Activated B cell treated with CpG ODN at 0.5 μM for 24 hours (primary cell): ENCODE measurements around the gene EN1. TPM values are rescaled to one million over a fixed set of nuclear protein-coding genes. Genes with fewer than 3 reads are reported as not detected.

Experiments used
- ATAC-seq: fragments of 200-7000 bp; cut with Tn5 transposase; one replicate; pipeline ENCODE4 v1.10.0; 2021; ENCODE audit warnings: low read depth, mild to moderate bottlenecking, moderate library complexity
- CTCF ChIA-PET: fragments of 350-600 bp; sonication (Branson Sonifier 250); formaldehyde crosslinking; loops from one replicate; lab custom pipeline; 2021; ENCODE audit warnings: antibody characterized with exemption; lab: Charles Lee
- POLR2A ChIA-PET: fragments of 350-600 bp; sonication (Branson Sonifier 250); formaldehyde crosslinking; loops from one replicate; lab custom pipeline; 2021; ENCODE audit warnings: antibody characterized with exemption; lab: Charles Lee
- DNase-seq: peaks from one replicate; pipeline ENCODE4 v3.0.0; 2022
- H3K27ac Mint-ChIP-seq: one replicate; pipeline ENCODE4 v1.8.0; 2020; ENCODE audit warnings: mixed read lengths
- H3K27me3 Mint-ChIP-seq: one replicate; pipeline ENCODE4 v1.8.0; 2021; ENCODE audit warnings: mixed read lengths
- H3K36me3 Mint-ChIP-seq: one replicate; pipeline ENCODE4 v1.8.0; 2021; ENCODE audit warnings: low read depth, mixed read lengths
- H3K4me1 Mint-ChIP-seq: one replicate; pipeline ENCODE4 v1.8.0; 2021; ENCODE audit warnings: mixed read lengths
- H3K4me3 Mint-ChIP-seq: one replicate; pipeline ENCODE4 v1.8.0; 2020; ENCODE audit warnings: mild to moderate bottlenecking, mixed read lengths
- H3K9me3 Mint-ChIP-seq: one replicate; pipeline ENCODE4 v1.8.0; 2020; ENCODE audit warnings: mixed read lengths
- intact Hi-C: fragments of 100-400 bp; cut with micrococcal nuclease; formaldehyde crosslinking; loops from one replicate; pipeline ENCODE4 v1.15.1; 2024
- total RNA-seq: library from RNA; stranded (reverse); gene quantifications from 2 replicates; pipeline ENCODE4 v1.2.3, GENCODE V29; 2022
- TF ChIP-seq, protein P1 (sequence below): fragments of 200-600 bp; IDR thresholded peaks from one replicate; pipeline ENCODE4 v1.8.0; 2022; ENCODE audit warnings: antibody characterized with exemption, mild to moderate bottlenecking

EN1 gene
- total RNA-seq, 1 donor from 2014 or later, result not detected

DNA sequence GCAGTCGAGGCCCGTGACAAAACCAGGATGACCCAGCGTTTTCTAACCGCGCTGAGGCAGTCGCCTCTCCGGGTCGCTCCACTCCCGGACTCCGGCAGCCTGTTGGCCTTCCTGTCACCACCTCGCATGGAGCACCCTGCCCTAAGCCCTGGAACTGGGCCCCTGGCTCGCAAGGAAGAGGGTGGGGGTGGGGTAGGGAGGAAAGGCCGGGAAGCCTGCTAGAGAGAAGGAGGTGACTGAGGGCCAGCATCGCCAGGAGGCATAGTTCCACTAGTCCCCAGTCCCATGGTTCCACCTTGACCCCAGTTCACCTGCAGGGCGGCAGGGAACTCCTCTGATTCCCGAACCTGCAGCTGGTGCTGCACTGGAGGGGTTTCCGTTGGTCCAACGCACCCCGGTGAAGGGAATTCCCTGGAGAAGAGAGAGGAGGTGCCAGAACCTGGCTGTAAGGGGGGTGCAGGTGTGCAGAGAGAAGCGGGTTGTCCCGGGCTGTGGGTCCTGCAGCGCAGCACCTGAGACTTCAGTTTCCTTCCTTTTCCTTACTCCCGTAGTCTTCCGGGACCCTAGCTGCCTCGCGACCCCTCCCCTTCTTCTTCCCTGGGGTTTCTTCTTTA, 11.8 kb upstream of the EN1 start:
- intact Hi-C loops, result loop anchor here (2.0 to 10.0 kb wide), 3 partner anchors 16 to 1486 kb away; partner anchors contain the start of genes DDX18 and INHBB
- TF ChIP-seq, protein P1, sequence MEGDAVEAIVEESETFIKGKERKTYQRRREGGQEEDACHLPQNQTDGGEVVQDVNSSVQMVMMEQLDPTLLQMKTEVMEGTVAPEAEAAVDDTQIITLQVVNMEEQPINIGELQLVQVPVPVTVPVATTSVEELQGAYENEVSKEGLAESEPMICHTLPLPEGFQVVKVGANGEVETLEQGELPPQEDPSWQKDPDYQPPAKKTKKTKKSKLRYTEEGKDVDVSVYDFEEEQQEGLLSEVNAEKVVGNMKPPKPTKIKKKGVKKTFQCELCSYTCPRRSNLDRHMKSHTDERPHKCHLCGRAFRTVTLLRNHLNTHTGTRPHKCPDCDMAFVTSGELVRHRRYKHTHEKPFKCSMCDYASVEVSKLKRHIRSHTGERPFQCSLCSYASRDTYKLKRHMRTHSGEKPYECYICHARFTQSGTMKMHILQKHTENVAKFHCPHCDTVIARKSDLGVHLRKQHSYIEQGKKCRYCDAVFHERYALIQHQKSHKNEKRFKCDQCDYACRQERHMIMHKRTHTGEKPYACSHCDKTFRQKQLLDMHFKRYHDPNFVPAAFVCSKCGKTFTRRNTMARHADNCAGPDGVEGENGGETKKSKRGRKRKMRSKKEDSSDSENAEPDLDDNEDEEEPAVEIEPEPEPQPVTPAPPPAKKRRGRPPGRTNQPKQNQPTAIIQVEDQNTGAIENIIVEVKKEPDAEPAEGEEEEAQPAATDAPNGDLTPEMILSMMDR, result no peak
- Mint-ChIP-seq H3K36me3 (no peaks in the 10 kb centered on the region), H3K4me3 (no peak overlapping the region), H3K27me3 (peaks cover 57% of the 10 kb centered on the region), H3K4me1 (peaks cover 21% of the 10 kb centered on the region), H3K27ac (no peak overlapping the region), H3K9me3 (no peaks in the 10 kb centered on the region)
- ATAC-seq (no peak), DNase-seq (no peak)
- POLR2A ChIA-PET, result no interaction called here
- CTCF ChIA-PET, result interaction anchor here (3.5 kb wide), 1 partner anchor 636 kb away, joined by 19 read pairs; no protein-coding TSS in a partner anchor

DNA sequence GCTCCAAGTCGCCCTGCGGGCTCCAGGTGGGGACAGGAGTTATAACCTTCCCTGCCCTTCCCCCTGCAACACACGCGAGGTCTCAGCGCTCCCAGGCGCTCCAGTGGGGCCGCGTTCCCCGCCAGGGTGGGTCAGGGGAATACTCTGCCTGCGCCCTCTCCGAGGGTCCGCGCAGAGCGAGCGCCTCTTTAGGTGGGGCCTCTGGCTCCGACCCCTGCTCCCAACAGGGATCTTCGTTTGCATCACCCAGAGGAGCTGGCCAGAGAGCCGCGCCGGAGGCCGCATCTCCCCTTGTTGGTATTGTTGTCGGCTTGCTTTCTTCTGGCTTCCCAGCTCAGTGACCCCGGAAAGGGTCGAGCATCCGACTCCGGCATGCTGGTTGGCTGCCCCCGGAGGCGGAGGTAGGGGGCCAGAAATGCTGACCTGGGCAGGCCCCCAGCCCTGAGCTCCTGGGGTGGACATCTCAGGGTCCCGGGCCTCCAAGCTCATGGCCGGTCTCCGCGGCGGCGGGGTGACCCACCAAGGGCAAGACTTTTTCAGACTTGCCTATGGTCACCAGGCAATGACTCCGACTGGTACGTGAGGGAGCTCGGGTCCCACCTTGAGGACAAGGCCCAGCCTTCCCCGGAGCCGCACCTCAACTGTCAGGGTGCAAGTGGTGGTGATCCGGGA, 11.2 kb upstream of the EN1 start:
- CTCF ChIA-PET, result interaction anchor here (1.1 to 3.5 kb wide), 2 partner anchors 23 to 635 kb away, joined by 3 to 19 read pairs; no protein-coding TSS in a partner anchor

DNA sequence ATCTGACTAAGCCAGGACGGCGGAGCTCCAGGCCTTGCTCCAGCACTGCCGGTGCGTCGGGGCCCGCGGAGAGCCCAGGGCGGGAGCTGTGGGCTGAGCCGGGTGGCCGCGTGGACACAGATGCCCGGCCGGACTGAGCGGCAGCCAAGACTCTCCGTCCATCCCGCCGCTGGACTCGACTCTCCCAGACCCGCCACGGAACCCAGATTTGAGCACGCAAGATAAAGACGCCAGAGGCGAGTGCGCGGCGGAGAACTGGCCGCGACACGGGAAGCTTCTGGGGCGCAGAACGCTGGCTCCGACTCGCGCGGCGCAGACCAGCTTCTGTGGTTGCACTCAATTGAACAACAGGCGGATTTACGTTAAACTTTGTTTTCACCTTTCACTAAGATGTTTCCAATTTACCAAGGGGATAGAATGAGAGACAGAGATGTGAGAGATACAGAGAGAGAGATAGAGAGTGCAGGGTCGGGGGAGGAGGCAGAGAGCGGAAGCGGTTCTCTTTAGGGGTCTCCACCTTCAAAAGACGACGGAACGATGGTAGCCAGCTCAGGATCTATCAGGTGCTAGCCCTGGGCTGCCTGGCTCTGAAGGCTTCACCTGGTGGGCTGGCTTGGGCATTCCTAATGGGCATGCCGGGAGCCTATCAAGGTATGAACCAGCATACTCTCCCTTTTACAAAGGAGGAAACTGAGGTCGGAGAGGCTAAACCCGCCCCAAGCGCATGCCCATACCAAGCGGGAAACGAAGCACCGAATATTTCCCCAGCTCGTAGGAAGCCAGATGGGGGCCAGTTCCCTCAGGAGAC, 10.4 kb upstream of the EN1 start:
- ChIA-PET POLR2A (no interaction called here), CTCF (interaction anchor here (1.1 to 3.5 kb wide), 3 partner anchors 24 to 811 kb away, joined by 3 to 19 read pairs (median 3); no protein-coding TSS in a partner anchor)
- ATAC-seq (no peak), DNase-seq (no peak)
- Mint-ChIP-seq H3K36me3 (no peaks in the 10 kb centered on the region), H3K4me1 (peaks cover 23% of the 10 kb centered on the region), H3K9me3 (no peaks in the 10 kb centered on the region), H3K4me3 (no peak overlapping the region), H3K27ac (no peak overlapping the region), H3K27me3 (peaks cover 65% of the 10 kb centered on the region)
- TF ChIP-seq, protein P1, result no peak
- intact Hi-C loops, result loop anchor here (2.0 to 10.0 kb wide), 3 partner anchors 15 to 1487 kb away; partner anchors contain the start of genes DDX18 and INHBB

More for the DNA sequence above, 11.2 kb upstream of the EN1 start:
- Mint-ChIP-seq H3K27me3 (peaks cover 60% of the 10 kb centered on the region), H3K4me1 (peaks cover 23% of the 10 kb centered on the region), H3K36me3 (no peaks in the 10 kb centered on the region), H3K27ac (no peak overlapping the region), H3K4me3 (no peak overlapping the region), H3K9me3 (no peaks in the 10 kb centered on the region)
- POLR2A ChIA-PET, result no interaction called here
- ATAC-seq (no peak), DNase-seq (no peak)
- TF ChIP-seq, protein P1, result no peak
- intact Hi-C loops, result loop anchor here (2.0 to 10.0 kb wide), 3 partner anchors 16 to 1486 kb away; partner anchors contain the start of genes DDX18 and INHBB

DNA sequence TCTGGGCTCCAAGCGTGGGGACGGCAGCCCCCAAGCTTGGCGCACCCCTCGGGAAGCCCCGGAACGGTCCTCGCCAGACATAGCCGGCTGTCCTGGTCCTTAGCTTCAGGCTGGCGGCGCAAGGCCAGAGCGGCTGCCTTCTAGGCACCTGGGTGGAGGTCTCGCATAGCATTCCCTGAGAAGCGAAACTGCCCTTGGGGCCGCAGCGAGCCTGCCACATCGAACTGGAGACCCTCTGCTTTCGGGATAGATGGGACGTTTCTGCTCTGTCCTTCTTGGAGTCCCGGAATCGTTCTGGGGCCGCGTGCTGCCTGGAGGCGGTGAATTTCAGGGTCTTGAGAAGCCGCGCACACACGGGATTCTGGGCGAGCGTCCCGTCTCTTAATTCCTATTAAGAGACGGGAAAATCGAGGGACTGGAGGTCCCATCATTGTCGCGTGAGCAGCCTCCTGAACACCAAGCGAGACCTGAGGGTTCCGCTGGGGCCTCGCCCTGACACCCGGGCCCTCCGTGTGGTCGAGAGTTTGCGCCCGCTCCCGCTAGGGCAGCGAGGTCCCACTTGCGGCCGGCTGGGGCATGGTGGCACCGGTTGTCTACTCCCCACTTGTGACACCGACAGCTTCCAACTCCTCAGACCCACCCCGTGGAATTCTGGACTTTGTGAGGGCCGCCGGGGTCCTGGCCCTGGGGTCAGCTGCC, 9.7 kb upstream of the EN1 start:
- Mint-ChIP-seq H3K4me1 (peaks cover 23% of the 10 kb centered on the region), H3K4me3 (no peak overlapping the region), H3K9me3 (no peaks in the 10 kb centered on the region), H3K27me3 (peaks cover 64% of the 10 kb centered on the region), H3K27ac (no peak overlapping the region), H3K36me3 (no peaks in the 10 kb centered on the region)
- ChIA-PET POLR2A (no interaction called here), CTCF (interaction anchor here (1.4 to 3.5 kb wide), 3 partner anchors 12 to 811 kb away, joined by 3 to 19 read pairs (median 8); no protein-coding TSS in a partner anchor)
- intact Hi-C loops, result loop anchor here (10.0 kb wide), 2 partner anchors 1042 to 1488 kb away; partner anchors contain the start of genes DDX18 and INHBB
- DNase-seq (no peak), ATAC-seq (no peak)
- TF ChIP-seq, protein P1, result no peak
